ENCODE data around the gene NPDC1. TPM values are rescaled to one million over a fixed set of nuclear protein-coding genes. Genes with fewer than 3 reads are reported as not detected.

Gene NPDC1
- polyA plus RNA-seq, 2 of the 4 experiments (the other 2 are of a cell fraction): 12.7 to 40.6 TPM

- TF ChIP-seq HMGXB4 (CRISPR knock-in tag; IDR thresholded peaks at IDR 0.05; ENCODE audit: borderline replicate concordance): no peak
- TF ChIP-seq RARB (CRISPR knock-in tag; IDR thresholded peaks at IDR 0.05): no peak
- no peak for TF ChIP-seq CBX8 (IDR thresholded peaks at IDR 0.05)
- no peak for TF ChIP-seq EP300 (IDR thresholded peaks at IDR 0.05)
Observed at GRCh38 chr9:137015540-137015930, 30.4 kb downstream of the NPDC1 start (continued).

- H3K27ac ChIP-seq: no peak overlapping the region
- WGBS (ENCODE audit: missing lambda C conversion rate): 97% methylated on average over 28 of the region's 36 CpGs
- FAIRE-seq (no peak), DNase-seq (ENCODE audit: low read depth in 1 of 2, low spot score in 1 of 2) (no peak), ATAC-seq (no peak)
- H3K4me3 ChIP-seq: no peak overlapping the region
- ChIA-PET POLR2A (interaction anchor here (1.0 kb wide), 1 partner anchor 23 kb away, joined by 3 read pairs; the partner anchor contains the start of gene PAXX), CTCF (interaction anchor here (0.9 to 7.6 kb wide), 6 partner anchors 12 to 52 kb away, joined by 3 to 62 read pairs (median 6); partner anchors contain the start of genes ABCA2, FUT7 and LCNL1)
- no peaks in the 10 kb centered on the region for H3K9me3 ChIP-seq
- H3K4me1 ChIP-seq: no peaks in the 10 kb centered on the region
- TF ChIP-seq RARB (CRISPR knock-in tag; IDR thresholded peaks at IDR 0.05) (no peak), E2F6 (IDR thresholded peaks at IDR 0.05; ENCODE audit: borderline replicate concordance, low read depth) (no peak), HEYL (CRISPR knock-in tag; IDR thresholded peaks at IDR 0.05) (no peak), PHF8 (IDR thresholded peaks at IDR 0.05; ENCODE audit: borderline replicate concordance, low read depth) (no peak), JUN (IDR thresholded peaks at IDR 0.05) (no peak), NPAS2 (CRISPR knock-in tag; IDR thresholded peaks at IDR 0.05; ENCODE audit: borderline replicate concordance) (no peak), HOXB5 (CRISPR knock-in tag; IDR thresholded peaks at IDR 0.05) (no peak), JUNB (IDR thresholded peaks at IDR 0.05) (no peak), CHD2 (IDR thresholded peaks at IDR 0.05; ENCODE audit: low read length, partially characterized antibody) (no peak), ZFP36 (IDR thresholded peaks at IDR 0.05; ENCODE audit: borderline replicate concordance, partially characterized antibody) (no peak), FOXS1 (CRISPR knock-in tag; IDR thresholded peaks at IDR 0.05) (no peak), TP53 (CRISPR knock-in tag; IDR thresholded peaks at IDR 0.05) (no peak), POLR2A (IDR thresholded peaks at IDR 0.05; ENCODE audit: low read length) (no peak), SMC3 (IDR thresholded peaks at IDR 0.05) (no peak), KDM1A (IDR thresholded peaks at IDR 0.05; ENCODE audit: low read depth) (no peak)
- H3K4me2 ChIP-seq: no peak overlapping the region
Observed at GRCh38 chr9:137014776-137015539, 31.0 kb downstream of the NPDC1 start.

- TF ChIP-seq RFX5 (IDR thresholded peaks at IDR 0.05) (no peak), TP53 (CRISPR knock-in tag; IDR thresholded peaks at IDR 0.05) (no peak), HOXB13 (CRISPR knock-in tag; IDR thresholded peaks at IDR 0.05; ENCODE audit: low read depth) (no peak), CBX8 (IDR thresholded peaks at IDR 0.05) (no peak), CTCF (IDR thresholded peaks at IDR 0.05) (no peak), ATOH8 (CRISPR knock-in tag; IDR thresholded peaks at IDR 0.05; ENCODE audit: low read depth) (no peak)
- CTCF ChIA-PET: interaction anchor here (0.7 to 3.3 kb wide), 5 partner anchors 11 to 66 kb away, joined by 3 to 13 read pairs (median 8); no protein-coding TSS in a partner anchor
- FAIRE-seq (no peak), DNase-seq (ENCODE audit: low read depth in 1 of 2, low spot score in 1 of 2) (no peak), ATAC-seq (no peak)
- H3K4me1 ChIP-seq: no peaks in the 10 kb centered on the region
- POLR2A ChIA-PET: no interaction called here
- no peak overlapping the region for H3K4me2 ChIP-seq
- H3K4me3 ChIP-seq: no peak overlapping the region
- 88% methylated on average over 13 of the region's 23 CpGs for WGBS (ENCODE audit: missing lambda C conversion rate)
- H3K9me3 ChIP-seq: no peaks in the 10 kb centered on the region
- H3K27ac ChIP-seq: no peak overlapping the region
Observed at GRCh38 chr9:137014166-137014565, 31.8 kb downstream of the NPDC1 start.
